VCaP (cell line): ENCODE results near the gene CDH13.

Experiments used
- H3K27ac ChIP-seq: fragments of 450-650 bp; 2 replicates; pipeline ENCODE4 v1.5.1; 2017
- TF ChIP-seq, protein P1 (sequence below): fragments of 450-650 bp; conservative IDR thresholded peaks from 2 replicates; pipeline ENCODE4 v1.5.1; 2017; ENCODE audit warnings: mild to moderate bottlenecking, moderate library complexity

CDH13 gene

DNA sequence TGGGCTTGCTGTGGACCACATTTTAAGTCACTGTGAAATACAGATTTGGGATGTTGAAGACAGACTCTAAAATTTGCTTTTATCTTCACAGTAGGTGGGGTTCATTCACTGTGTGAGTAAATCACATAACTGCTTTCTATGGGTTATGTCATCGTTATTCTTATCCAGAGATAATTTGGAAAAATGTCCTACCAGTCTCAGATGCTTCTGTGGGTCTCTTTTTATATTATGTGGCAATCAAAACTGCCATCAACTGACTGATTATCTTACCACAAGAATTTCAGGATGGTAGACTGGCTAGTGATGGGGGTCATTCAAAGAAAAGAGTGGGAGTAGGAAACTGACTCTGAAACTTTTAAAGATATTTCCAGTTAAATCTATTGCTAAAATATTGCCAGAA is 1184.1 kb downstream of the CDH13 start:
- TF ChIP-seq, protein P1, sequence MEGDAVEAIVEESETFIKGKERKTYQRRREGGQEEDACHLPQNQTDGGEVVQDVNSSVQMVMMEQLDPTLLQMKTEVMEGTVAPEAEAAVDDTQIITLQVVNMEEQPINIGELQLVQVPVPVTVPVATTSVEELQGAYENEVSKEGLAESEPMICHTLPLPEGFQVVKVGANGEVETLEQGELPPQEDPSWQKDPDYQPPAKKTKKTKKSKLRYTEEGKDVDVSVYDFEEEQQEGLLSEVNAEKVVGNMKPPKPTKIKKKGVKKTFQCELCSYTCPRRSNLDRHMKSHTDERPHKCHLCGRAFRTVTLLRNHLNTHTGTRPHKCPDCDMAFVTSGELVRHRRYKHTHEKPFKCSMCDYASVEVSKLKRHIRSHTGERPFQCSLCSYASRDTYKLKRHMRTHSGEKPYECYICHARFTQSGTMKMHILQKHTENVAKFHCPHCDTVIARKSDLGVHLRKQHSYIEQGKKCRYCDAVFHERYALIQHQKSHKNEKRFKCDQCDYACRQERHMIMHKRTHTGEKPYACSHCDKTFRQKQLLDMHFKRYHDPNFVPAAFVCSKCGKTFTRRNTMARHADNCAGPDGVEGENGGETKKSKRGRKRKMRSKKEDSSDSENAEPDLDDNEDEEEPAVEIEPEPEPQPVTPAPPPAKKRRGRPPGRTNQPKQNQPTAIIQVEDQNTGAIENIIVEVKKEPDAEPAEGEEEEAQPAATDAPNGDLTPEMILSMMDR: no peak

DNA sequence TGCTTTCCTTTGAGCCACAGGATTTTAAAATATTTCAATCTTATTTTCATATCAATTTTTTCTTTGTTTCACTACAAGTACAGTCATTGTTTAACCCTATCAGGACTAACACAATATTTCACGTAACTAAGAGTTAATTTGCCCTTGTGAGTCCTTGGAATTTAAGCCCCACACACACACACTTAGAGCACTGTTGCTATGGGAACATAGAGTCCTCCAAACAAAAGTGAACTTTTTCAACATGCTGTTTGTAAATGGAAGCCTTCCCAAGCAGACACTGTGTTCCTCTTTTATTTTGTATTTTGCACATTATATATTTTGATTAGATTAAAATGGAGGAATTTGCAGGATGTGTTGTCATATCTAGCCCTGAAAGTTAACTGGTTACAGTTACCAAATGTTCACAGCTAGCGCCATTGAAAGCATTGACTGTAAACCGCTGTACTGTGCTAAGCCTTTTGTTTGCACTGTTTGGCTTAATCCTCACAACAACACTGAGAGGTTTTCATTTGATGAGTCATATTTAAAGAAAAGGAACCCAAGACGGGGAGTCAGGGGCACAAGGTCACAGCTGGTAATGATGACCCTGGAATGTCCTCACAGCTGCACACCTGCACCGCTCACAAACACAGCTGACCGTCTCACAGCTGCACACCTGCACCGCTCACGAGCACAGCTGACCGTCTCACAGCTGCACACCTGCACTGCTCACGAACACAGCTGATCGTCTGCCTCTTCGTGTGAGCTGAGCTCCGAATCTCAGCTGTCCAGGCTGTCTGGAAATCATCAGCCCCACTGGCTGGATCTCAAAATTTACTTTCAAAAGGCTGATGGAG is 1187.3 kb downstream of the CDH13 start:
- TF ChIP-seq, protein P1: no peak
- H3K27ac ChIP-seq: no peak overlapping the region

More for the DNA sequence above, 1184.1 kb downstream of the CDH13 start:
- H3K27ac ChIP-seq: no peak overlapping the region

DNA sequence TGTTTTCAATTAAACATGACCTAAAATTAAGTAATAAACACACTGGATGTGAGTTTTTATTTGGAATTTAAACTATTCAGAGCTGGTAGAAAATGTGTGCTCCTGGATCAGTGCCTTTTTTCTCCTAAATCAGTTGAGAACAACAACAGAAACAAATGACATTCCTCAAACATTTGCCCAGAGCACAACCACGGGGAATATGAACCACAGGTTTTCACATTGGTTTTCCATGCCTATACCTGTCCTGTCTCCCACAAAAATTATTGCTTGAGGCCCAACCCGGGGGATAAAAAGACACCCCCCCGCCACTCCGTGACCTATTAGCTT is 1187.9 kb downstream of the CDH13 start:
- TF ChIP-seq, protein P1: no peak
- H3K27ac ChIP-seq: no peak overlapping the region

DNA sequence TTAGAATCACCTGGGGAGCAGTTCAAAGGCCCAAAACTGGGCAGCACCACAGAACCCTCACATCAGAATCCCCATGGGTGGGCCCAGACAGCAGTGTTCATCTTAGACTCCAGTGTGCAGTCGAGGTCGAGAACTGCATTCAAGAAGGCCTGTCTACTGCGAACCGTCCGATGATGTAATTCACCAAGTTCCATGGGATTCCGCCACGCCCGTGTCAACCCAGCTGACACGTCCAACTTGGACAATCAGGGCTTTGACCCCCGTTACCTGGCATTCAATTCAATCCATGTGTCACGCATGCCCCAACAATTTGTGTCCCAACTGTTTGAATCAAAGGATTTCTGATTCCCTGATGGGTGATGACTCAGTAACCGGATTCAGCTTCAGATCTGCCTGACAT is 1190.3 kb downstream of the CDH13 start:
- TF ChIP-seq, protein P1: no peak
- no peak overlapping the region for H3K27ac ChIP-seq

DNA sequence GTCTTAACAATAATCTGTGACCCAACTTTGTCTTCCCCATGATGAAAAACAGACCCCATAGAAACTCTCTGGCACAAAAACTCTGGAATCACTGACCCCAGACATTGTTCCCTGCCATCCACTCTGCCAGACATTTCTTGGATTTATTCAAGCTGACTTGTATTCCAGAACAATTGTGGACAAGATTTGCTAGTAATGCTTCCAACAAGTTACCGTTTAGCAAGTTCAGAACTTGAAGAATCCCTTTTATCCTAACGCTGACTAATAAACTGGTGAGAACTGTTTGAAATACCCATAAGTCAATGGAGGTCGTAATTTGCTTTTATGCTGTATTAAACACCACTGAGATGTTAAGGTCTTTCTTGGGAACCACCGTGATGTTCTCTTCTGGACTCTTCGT is 1191.5 kb downstream of the CDH13 start:
- TF ChIP-seq, protein P1: no peak

DNA sequence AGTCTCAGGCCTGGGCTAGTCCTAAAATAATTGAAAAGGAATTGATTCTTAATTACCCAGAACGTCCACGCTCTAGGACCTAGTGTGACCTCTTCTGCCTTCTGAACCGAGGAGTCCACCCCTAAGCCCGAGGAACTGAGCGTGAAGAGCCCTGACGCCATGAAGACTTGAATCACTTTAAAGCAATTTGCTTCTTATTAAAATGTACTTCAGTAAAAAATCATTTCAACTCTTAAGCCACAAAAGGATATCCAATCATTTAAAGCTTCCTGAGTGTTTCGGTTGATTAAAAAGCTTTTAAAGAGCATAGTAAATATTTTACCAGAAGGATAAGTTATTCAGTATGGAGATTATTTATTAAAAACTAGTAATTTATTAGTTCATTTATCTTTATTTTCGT is 1192.6 kb downstream of the CDH13 start:
- TF ChIP-seq, protein P1: no peak
- H3K27ac ChIP-seq: no peak overlapping the region

More for the DNA sequence above, 1191.5 kb downstream of the CDH13 start:
- H3K27ac ChIP-seq: no peak overlapping the region

DNA sequence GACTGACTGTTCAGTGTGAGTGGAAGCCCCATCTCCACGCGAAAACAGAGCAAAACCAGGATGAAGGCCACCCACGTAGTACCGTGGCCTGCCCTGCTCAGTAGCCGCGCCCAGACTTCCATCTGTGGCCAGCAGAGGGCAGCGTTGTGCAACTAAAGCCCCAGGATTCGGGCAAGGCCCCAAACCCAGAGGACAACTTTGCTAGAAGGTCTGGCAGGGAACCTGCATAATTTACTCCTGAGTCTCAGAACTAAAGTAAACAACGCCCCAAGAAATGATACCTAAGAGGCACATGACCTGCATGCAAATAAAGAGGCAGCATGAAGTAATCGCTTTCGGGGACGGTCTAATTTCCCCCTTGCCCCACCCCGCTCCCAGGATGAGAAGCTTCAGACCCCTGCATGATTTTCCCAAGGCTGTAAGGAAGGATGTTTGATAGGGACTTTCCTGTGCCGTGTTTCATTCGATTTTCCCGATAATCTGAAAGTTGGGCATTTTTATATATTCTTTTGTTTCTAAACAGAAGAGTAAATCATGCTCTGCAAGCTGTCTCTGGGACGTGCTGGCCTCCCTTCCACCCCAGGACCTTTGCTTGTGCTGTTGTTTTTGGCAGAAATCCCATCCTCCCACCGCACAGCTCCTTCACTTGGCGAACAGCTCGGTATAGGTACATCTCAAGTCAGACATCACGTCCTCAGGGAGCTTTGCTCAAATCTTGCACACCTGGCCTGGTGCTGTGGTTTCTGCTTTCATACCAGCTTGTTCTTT is 1199.6 kb downstream of the CDH13 start:
- TF ChIP-seq, protein P1: peak; percentile 80
- no peak overlapping the region for H3K27ac ChIP-seq
